Activated T-helper 1 cell treated with anti-CD3 and anti-CD28 coated beads, Interleukin-12 subunit alpha, Interleukin-12 subunit beta, Interleukin-2, Interleukin-4 antibody, amounts not matched to agents 30 ng/mL and 10 ng/mL and 1 ng/mL, durations not matched to agents 14 hours and 24 hours and 36 hours (primary cell): ENCODE data around the gene MID1. TPM values are rescaled to one million over a fixed set of nuclear protein-coding genes. Genes with fewer than 3 reads are reported as not detected.

Source experiments
- DNase-seq: peaks from one replicate; pipeline ENCODE4 v3.0.0; 2021; ENCODE audit warnings: low spot score
- H3K27ac Mint-ChIP-seq: one replicate; pipeline ENCODE4 v1.8.0; 2021; ENCODE audit warnings: mild to moderate bottlenecking, mixed read lengths
- H3K27me3 Mint-ChIP-seq: one replicate; pipeline ENCODE4 v1.8.0; 2022; ENCODE audit warnings: mild to moderate bottlenecking, moderate library complexity, mixed read lengths; ENCODE audit not compliant: insufficient read depth
- H3K36me3 Mint-ChIP-seq: one replicate; pipeline ENCODE4 v1.8.0; 2021; ENCODE audit warnings: low read depth, mixed read lengths
- H3K4me1 Mint-ChIP-seq: one replicate; pipeline ENCODE4 v1.8.0; 2021; ENCODE audit warnings: low read depth, mixed read lengths
- H3K4me3 Mint-ChIP-seq: one replicate; pipeline ENCODE4 v1.8.0; 2021; ENCODE audit warnings: mild to moderate bottlenecking, moderate library complexity, mixed read lengths
- H3K9me3 Mint-ChIP-seq: one replicate; pipeline ENCODE4 v1.8.0; 2021; ENCODE audit warnings: mixed read lengths
- intact Hi-C: fragments of 100-400 bp; cut with micrococcal nuclease; formaldehyde crosslinking; loops from one replicate; pipeline ENCODE4 v1.15.1; 2024
- total RNA-seq: library from RNA; stranded (reverse); gene quantifications from 2 replicates; pipeline ENCODE4 v1.2.3, GENCODE V29; 2022

Gene MID1
- total RNA-seq, 1 donor from 2014 or later = not detected

- Mint-ChIP-seq H3K4me1 (no peaks in the 10 kb centered on the region), H3K9me3 (no peaks in the 10 kb centered on the region), H3K27ac (no peak overlapping the region), H3K4me3 (no peak overlapping the region), H3K36me3 (no peaks in the 10 kb centered on the region), H3K27me3 (no peaks in the 10 kb centered on the region)
- intact Hi-C loops = no loop called here
- no peak for DNase-seq
Observed at GRCh38 chrX:10633722-10634121, 13.3 kb upstream of the MID1 start.

GRCh38 chrX:10631416-10632145 is 11.2 kb upstream of the MID1 start:
- no peaks in the 10 kb centered on the region for H3K4me1 Mint-ChIP-seq
- intact Hi-C loops = no loop called here
- DNase-seq = no peak

GRCh38 chrX:10630320-10630719 is 9.9 kb upstream of the MID1 start:
- Mint-ChIP-seq H3K4me3 (no peak overlapping the region), H3K9me3 (no peaks in the 10 kb centered on the region), H3K27ac (no peak overlapping the region), H3K36me3 (no peaks in the 10 kb centered on the region), H3K4me1 (no peaks in the 10 kb centered on the region), H3K27me3 (no peaks in the 10 kb centered on the region)
- DNase-seq = no peak
- intact Hi-C loops = no loop called here

More at GRCh38 chrX:10631416-10632145, 11.2 kb upstream of the MID1 start:
- Mint-ChIP-seq H3K27ac (no peak overlapping the region), H3K4me3 (no peak overlapping the region), H3K36me3 (no peaks in the 10 kb centered on the region), H3K27me3 (no peaks in the 10 kb centered on the region), H3K9me3 (no peaks in the 10 kb centered on the region)

- Mint-ChIP-seq H3K4me3 (no peak overlapping the region), H3K27me3 (no peaks in the 10 kb centered on the region), H3K27ac (no peak overlapping the region), H3K36me3 (no peaks in the 10 kb centered on the region), H3K9me3 (no peaks in the 10 kb centered on the region), H3K4me1 (no peaks in the 10 kb centered on the region)
- intact Hi-C loops = no loop called here
- no peak for DNase-seq
Observed at GRCh38 chrX:10629905-10630304, 9.5 kb upstream of the MID1 start.

GRCh38 chrX:10628906-10629305 is 8.5 kb upstream of the MID1 start:
- Mint-ChIP-seq H3K36me3 (no peaks in the 10 kb centered on the region), H3K27ac (no peak overlapping the region), H3K27me3 (no peaks in the 10 kb centered on the region), H3K4me3 (no peak overlapping the region), H3K4me1 (no peaks in the 10 kb centered on the region), H3K9me3 (no peaks in the 10 kb centered on the region)
- intact Hi-C loops = no loop called here
- DNase-seq = no peak

GRCh38 chrX:10622197-10622596 is 1.8 kb upstream of the MID1 start:
- H3K27ac Mint-ChIP-seq = no peak overlapping the region
- H3K36me3 Mint-ChIP-seq = no peaks in the 10 kb centered on the region
- no peaks in the 10 kb centered on the region for H3K9me3 Mint-ChIP-seq
- H3K4me1 Mint-ChIP-seq = peaks cover 10% of the 10 kb centered on the region
- peaks cover 20% of the 10 kb centered on the region for H3K27me3 Mint-ChIP-seq
- intact Hi-C loops = no loop called here
- no peak for DNase-seq
- H3K4me3 Mint-ChIP-seq = no peak overlapping the region

GRCh38 chrX:10619425-10620046 is 849 bp downstream of the MID1 start:
- peaks cover 27% of the 10 kb centered on the region for H3K27me3 Mint-ChIP-seq
- intact Hi-C loops = no loop called here
- H3K4me3 Mint-ChIP-seq = peak overlapping the region; percentile 2
- H3K27ac Mint-ChIP-seq = no peak overlapping the region
- no peak for DNase-seq
- no peaks in the 10 kb centered on the region for H3K36me3 Mint-ChIP-seq
- H3K4me1 Mint-ChIP-seq = peaks cover 10% of the 10 kb centered on the region
- H3K9me3 Mint-ChIP-seq = no peaks in the 10 kb centered on the region

- H3K4me1 Mint-ChIP-seq = peaks cover 10% of the 10 kb centered on the region
- no peak for DNase-seq
- H3K4me3 Mint-ChIP-seq = no peak overlapping the region
- H3K27me3 Mint-ChIP-seq = peaks cover 27% of the 10 kb centered on the region
- intact Hi-C loops = no loop called here
- no peaks in the 10 kb centered on the region for H3K9me3 Mint-ChIP-seq
- H3K36me3 Mint-ChIP-seq = no peaks in the 10 kb centered on the region
- no peak overlapping the region for H3K27ac Mint-ChIP-seq
Observed at GRCh38 chrX:10618961-10619360, 1.4 kb downstream of the MID1 start.

- no peak for DNase-seq
- Mint-ChIP-seq H3K4me3 (no peak overlapping the region), H3K9me3 (no peaks in the 10 kb centered on the region), H3K27me3 (peaks cover 27% of the 10 kb centered on the region), H3K27ac (no peak overlapping the region), H3K36me3 (no peaks in the 10 kb centered on the region), H3K4me1 (peaks cover 10% of the 10 kb centered on the region)
- intact Hi-C loops = no loop called here
Observed at GRCh38 chrX:10617999-10618351, 2.4 kb downstream of the MID1 start.

GRCh38 chrX:10617186-10617998 is 3.0 kb downstream of the MID1 start:
- H3K36me3 Mint-ChIP-seq = no peaks in the 10 kb centered on the region
- H3K27me3 Mint-ChIP-seq = peaks cover 27% of the 10 kb centered on the region
- H3K4me3 Mint-ChIP-seq = no peak overlapping the region
- intact Hi-C loops = no loop called here
- peaks cover 10% of the 10 kb centered on the region for H3K4me1 Mint-ChIP-seq
- H3K9me3 Mint-ChIP-seq = no peaks in the 10 kb centered on the region
- DNase-seq = no peak
- H3K27ac Mint-ChIP-seq = no peak overlapping the region

- H3K36me3 Mint-ChIP-seq = no peaks in the 10 kb centered on the region
- peaks cover 29% of the 10 kb centered on the region for H3K27me3 Mint-ChIP-seq
- intact Hi-C loops = loop anchor here (1.0 kb wide), 1 partner anchor 427 kb away; no protein-coding TSS in a partner anchor
- DNase-seq = no peak
- no peaks in the 10 kb centered on the region for H3K9me3 Mint-ChIP-seq
- peaks cover 10% of the 10 kb centered on the region for H3K4me1 Mint-ChIP-seq
- H3K27ac Mint-ChIP-seq = no peak overlapping the region
- H3K4me3 Mint-ChIP-seq = no peak overlapping the region
Observed at GRCh38 chrX:10615931-10616774, 4.2 kb downstream of the MID1 start.

- no peak overlapping the region for H3K4me3 Mint-ChIP-seq
- peaks cover 10% of the 10 kb centered on the region for H3K27me3 Mint-ChIP-seq
- DNase-seq = no peak
- no peaks in the 10 kb centered on the region for H3K9me3 Mint-ChIP-seq
- no peak overlapping the region for H3K27ac Mint-ChIP-seq
- H3K4me1 Mint-ChIP-seq = no peaks in the 10 kb centered on the region
- H3K36me3 Mint-ChIP-seq = no peaks in the 10 kb centered on the region
- intact Hi-C loops = no loop called here
Observed at GRCh38 chrX:10612215-10612614, 8.2 kb downstream of the MID1 start.
